Natural killer cell (primary cell): ENCODE measurements around the gene HOXD11. TPM values are rescaled to one million over a fixed set of nuclear protein-coding genes. Genes with fewer than 3 reads are reported as not detected.

Experiments used
- ATAC-seq, 3 donors: fragments of 150-1000 bp in 2 of 3; fragments of 200-7000 bp in 1 of 3; cut with Tn5 transposase; 1 replicate in 1 of 3; 2 replicates in 2 of 3; pipeline ENCODE4 v1.10.0; 2021; ENCODE audit warnings: mild to moderate bottlenecking in 2 of 3, moderate library complexity in 2 of 3
- DNase-seq, 2 donors: peaks; one replicate each; pipeline versions ENCODE4 v3.0.0 to v3.0.0-alpha.2; 2013 to 2021; ENCODE audit warnings: mixed read lengths in 1 of 2
- H3K27ac ChIP-seq: one replicate; pipeline ENCODE4 v1.5.1; 2013; ENCODE audit warnings: mild to moderate bottlenecking, low read length
- H3K27me3 ChIP-seq: one replicate; pipeline ENCODE4 v1.6.1; 2013; ENCODE audit warnings: low read length; ENCODE audit not compliant: control insufficient read depth, insufficient read depth
- H3K36me3 ChIP-seq: one replicate; pipeline ENCODE4 v1.6.1; 2013; ENCODE audit warnings: low read length; ENCODE audit not compliant: control insufficient read depth, insufficient read depth
- H3K4me1 ChIP-seq: one replicate; pipeline ENCODE4 v1.6.1; 2013; ENCODE audit warnings: low read length; ENCODE audit not compliant: control insufficient read depth, insufficient read depth
- H3K4me3 ChIP-seq: one replicate; pipeline ENCODE4 v1.5.1; 2013; ENCODE audit warnings: low read length
- H3K9me3 ChIP-seq: one replicate; pipeline ENCODE4 v1.6.1; 2013; ENCODE audit warnings: low read length; ENCODE audit not compliant: control insufficient read depth, insufficient read depth
- H3K27ac Mint-ChIP-seq, 2 donors: one replicate each; pipeline ENCODE4 v1.8.0; 2022; ENCODE audit warnings: mild to moderate bottlenecking in 2 of 2, mixed read lengths in 2 of 2, moderate library complexity in 1 of 2
- H3K27me3 Mint-ChIP-seq, 2 donors: one replicate each; pipeline ENCODE4 v1.8.0; 2022; ENCODE audit warnings: low read depth in 2 of 2, mixed read lengths in 2 of 2
- H3K36me3 Mint-ChIP-seq: one replicate; pipeline ENCODE4 v1.8.0; 2022; ENCODE audit warnings: mixed read lengths
- H3K4me1 Mint-ChIP-seq, 2 donors: one replicate each; pipeline ENCODE4 v1.8.0; 2022; ENCODE audit warnings: mixed read lengths in 2 of 2
- H3K4me3 Mint-ChIP-seq: one replicate; pipeline ENCODE4 v1.8.0; 2022; ENCODE audit warnings: mild to moderate bottlenecking, moderate library complexity, mixed read lengths
- H3K9me3 Mint-ChIP-seq, 2 donors: one replicate each; pipeline ENCODE4 v1.8.0; 2022; ENCODE audit warnings: mixed read lengths in 2 of 2
- CTCF ChIP-seq: fragments of 200-600 bp; IDR thresholded peaks from one replicate; pipeline ENCODE4 v1.8.0; 2022; ENCODE audit warnings: antibody characterized with exemption
- WGBS: methylation state at CpG from one replicate; pipeline ENCODE4 v1.1.7; 2013; ENCODE audit warnings: missing lambda C conversion rate; ENCODE audit not compliant: insufficient coverage; 5-methylcytosine and 5-hydroxymethylcytosine counted together
- intact Hi-C: fragments of 100-400 bp; cut with micrococcal nuclease; formaldehyde crosslinking; loops from one replicate; pipeline ENCODE4 v1.14.2; 2022
- total RNA-seq, 4 donors: library from RNA; stranded (reverse); fragments of 120-200 nt in 1 of 4; gene quantifications; one replicate each; pipeline versions ENCODE4 v1.2.3 to v1.2.4, GENCODE V29; 2013 to 2022

The HOXD11 gene
- total RNA-seq, 3 donors from 2014 or later (not counting 1 experiment from before 2014, with no cell fraction given) = not detected

- peaks cover 13% of the 10 kb centered on the region for H3K9me3 ChIP-seq
- 25% methylated on average over 40 of the region's 40 CpGs for WGBS
- no peak overlapping the region for H3K27ac Mint-ChIP-seq
Observed at GRCh38 chr2:176117162-176117822, 10.2 kb downstream of the HOXD11 start.

GRCh38 chr2:176117823-176118371 lies 10.8 kb downstream of the HOXD11 start:
- H3K4me1 ChIP-seq = peaks cover 9% of the 10 kb centered on the region
- 8% methylated on average over 11 of the region's 11 CpGs for WGBS
- H3K27me3 ChIP-seq = peaks cover 87% of the 10 kb centered on the region
- Mint-ChIP-seq H3K4me3 (no peak overlapping the region), H3K4me1 (peaks cover 9 to 11% of the 10 kb centered on the region in 2 donors), H3K9me3 (peaks cover 2% of the 10 kb centered on the region in 2 donors), H3K27ac (no peak overlapping the region), H3K27me3 (peaks cover 69 to 76% of the 10 kb centered on the region in 2 donors), H3K36me3 (peaks cover 14% of the 10 kb centered on the region)
- TF ChIP-seq CTCF = no peak
- no peak overlapping the region for H3K4me3 ChIP-seq
- H3K27ac ChIP-seq = no peak overlapping the region
- ATAC-seq (no peak), DNase-seq (no peak)
- intact Hi-C loops = no loop called here
- H3K9me3 ChIP-seq = peaks cover 13% of the 10 kb centered on the region
- no peaks in the 10 kb centered on the region for H3K36me3 ChIP-seq

More at GRCh38 chr2:176117162-176117822, 10.2 kb downstream of the HOXD11 start:
- H3K27ac ChIP-seq = no peak overlapping the region
- no peak for TF ChIP-seq CTCF
- no peaks in the 10 kb centered on the region for H3K36me3 ChIP-seq
- H3K9me3 Mint-ChIP-seq = peaks cover 2% of the 10 kb centered on the region in 2 donors
- H3K36me3 Mint-ChIP-seq = peaks cover 14% of the 10 kb centered on the region
- peaks cover 9 to 11% of the 10 kb centered on the region in 2 donors for H3K4me1 Mint-ChIP-seq
- peaks cover 89% of the 10 kb centered on the region for H3K27me3 ChIP-seq
- peaks cover 5% of the 10 kb centered on the region for H3K4me1 ChIP-seq
- no peak for ATAC-seq
- intact Hi-C loops = no loop called here
- DNase-seq = no peak
- H3K4me3 Mint-ChIP-seq = no peak overlapping the region
- H3K27me3 Mint-ChIP-seq = peaks cover 75 to 77% of the 10 kb centered on the region in 2 donors
- H3K4me3 ChIP-seq = no peak overlapping the region

- no peak overlapping the region for H3K4me3 ChIP-seq
- intact Hi-C loops = no loop called here
- H3K27me3 Mint-ChIP-seq = peaks cover 67 to 72% of the 10 kb centered on the region in 2 donors
- H3K4me1 Mint-ChIP-seq = peaks cover 9 to 11% of the 10 kb centered on the region in 2 donors
- no peak overlapping the region for H3K27ac ChIP-seq
- peak overlapping the region; percentile 28 for H3K4me3 Mint-ChIP-seq
- TF ChIP-seq CTCF = no peak
- WGBS = 13% methylated on average over 24 of the region's 24 CpGs
- H3K36me3 ChIP-seq = no peaks in the 10 kb centered on the region
- peaks cover 14% of the 10 kb centered on the region for H3K36me3 Mint-ChIP-seq
- no peak overlapping the region for H3K27ac Mint-ChIP-seq
- peaks cover 87% of the 10 kb centered on the region for H3K27me3 ChIP-seq
- ATAC-seq (no peak), DNase-seq (peak in 1 of 2 donors; percentile 49)
- peaks cover 13% of the 10 kb centered on the region for H3K4me1 ChIP-seq
- H3K9me3 Mint-ChIP-seq = peaks cover 2% of the 10 kb centered on the region in 2 donors
- peaks cover 13% of the 10 kb centered on the region for H3K9me3 ChIP-seq
Observed at GRCh38 chr2:176118601-176119339, 11.7 kb downstream of the HOXD11 start.
